PC-3 (cell line): Measurements from ENCODE around the gene MKKS.

Experiments
- EZH2 ChIP-seq: fragments of 300-600 bp; sonication (generic); IDR thresholded peaks from one replicate; pipeline ENCODE4 v1.6.1; 2017; ENCODE audit warnings: antibody characterized with exemption, mild to moderate bottlenecking, low read length; ENCODE audit not compliant: unreplicated experiment
- TF ChIP-seq, protein P1 (sequence below): fragments of 300-600 bp; sonication (generic); conservative IDR thresholded peaks from 2 replicates; pipeline ENCODE4 v1.5.1; 2017; ENCODE audit warnings: antibody characterized with exemption, low read depth, mild to moderate bottlenecking, low read length

DNA sequence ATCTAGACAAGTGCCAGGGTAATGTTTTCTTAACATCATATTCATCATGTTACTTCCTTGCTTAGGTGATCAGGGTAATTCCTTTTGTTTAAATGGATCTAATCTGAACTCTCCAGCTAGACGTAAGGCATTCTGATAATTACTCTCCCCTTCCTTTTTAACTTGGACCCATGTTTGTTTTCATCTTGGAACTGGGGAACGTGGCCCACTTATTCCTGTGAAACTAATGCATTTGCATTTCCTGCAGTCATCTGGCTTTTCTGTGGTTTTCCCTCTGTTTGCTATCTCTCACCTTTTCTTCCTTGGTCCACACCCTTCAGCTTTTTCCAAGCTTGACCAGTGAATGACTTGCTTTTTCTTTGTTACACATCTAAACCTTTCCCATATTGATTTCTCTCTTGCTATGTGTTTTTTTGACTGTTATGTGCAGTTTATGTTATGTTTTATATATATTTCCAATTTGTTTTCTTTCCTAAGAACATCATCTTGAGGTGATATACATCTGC is 34.4 kb upstream of the MKKS start:
- TF ChIP-seq, protein P1, sequence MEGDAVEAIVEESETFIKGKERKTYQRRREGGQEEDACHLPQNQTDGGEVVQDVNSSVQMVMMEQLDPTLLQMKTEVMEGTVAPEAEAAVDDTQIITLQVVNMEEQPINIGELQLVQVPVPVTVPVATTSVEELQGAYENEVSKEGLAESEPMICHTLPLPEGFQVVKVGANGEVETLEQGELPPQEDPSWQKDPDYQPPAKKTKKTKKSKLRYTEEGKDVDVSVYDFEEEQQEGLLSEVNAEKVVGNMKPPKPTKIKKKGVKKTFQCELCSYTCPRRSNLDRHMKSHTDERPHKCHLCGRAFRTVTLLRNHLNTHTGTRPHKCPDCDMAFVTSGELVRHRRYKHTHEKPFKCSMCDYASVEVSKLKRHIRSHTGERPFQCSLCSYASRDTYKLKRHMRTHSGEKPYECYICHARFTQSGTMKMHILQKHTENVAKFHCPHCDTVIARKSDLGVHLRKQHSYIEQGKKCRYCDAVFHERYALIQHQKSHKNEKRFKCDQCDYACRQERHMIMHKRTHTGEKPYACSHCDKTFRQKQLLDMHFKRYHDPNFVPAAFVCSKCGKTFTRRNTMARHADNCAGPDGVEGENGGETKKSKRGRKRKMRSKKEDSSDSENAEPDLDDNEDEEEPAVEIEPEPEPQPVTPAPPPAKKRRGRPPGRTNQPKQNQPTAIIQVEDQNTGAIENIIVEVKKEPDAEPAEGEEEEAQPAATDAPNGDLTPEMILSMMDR: no peak
- TF ChIP-seq EZH2: no peak
